ENCODE results near the gene STAG2.

GRCh38 chrX:123917069-123917468 is 44.4 kb upstream of the STAG2 start:
- TF ChIP-seq ATF2 (tag by site-specific recombination; IDR thresholded peaks at IDR 0.05; ENCODE audit: low read depth), result no peak
- no peak for TF ChIP-seq CTCF (tag by site-specific recombination; IDR thresholded peaks at IDR 0.05)
- TF ChIP-seq ZBTB44 (tag by site-specific recombination; IDR thresholded peaks at IDR 0.05), result no peak
- no peak for TF ChIP-seq ZNF366 (tag by site-specific recombination; conservative IDR thresholded peaks at IDR 0.05)
- TF ChIP-seq ZBTB26 (tag by site-specific recombination; optimal IDR thresholded peaks at IDR 0.05), result no peak
- no peak for TF ChIP-seq PRDM2 (tag by site-specific recombination; IDR thresholded peaks at IDR 0.05; ENCODE audit: borderline replicate concordance)
- TF ChIP-seq KLF1 (tag by site-specific recombination; IDR thresholded peaks at IDR 0.05), result no peak
- TF ChIP-seq ZBTB49 (tag by site-specific recombination; IDR thresholded peaks at IDR 0.05; ENCODE audit: low read depth), result no peak
- TF ChIP-seq KLF9 (tag by site-specific recombination; IDR thresholded peaks at IDR 0.05; ENCODE audit: low read depth), result no peak

Measured in HEK293 (cell line).